Measurements from ENCODE around the gene LRRC4. TPM values are rescaled to one million over a fixed set of nuclear protein-coding genes. Genes with fewer than 3 reads are reported as not detected.

Gene LRRC4
- total RNA-seq, 2 experiments from 2014 or later: not detected

- H3K36me3 Mint-ChIP-seq (ENCODE audit: low read depth): peaks cover under 1% of the 10 kb centered on the region
- no peaks in the 10 kb centered on the region for H3K9me3 Mint-ChIP-seq
- DNase-seq: no peak
- H3K4me1 Mint-ChIP-seq: peaks cover 23% of the 10 kb centered on the region
- no peak overlapping the region for H3K4me3 Mint-ChIP-seq
- no peak overlapping the region for H3K27ac Mint-ChIP-seq
- CTCF ChIA-PET: no interaction called here
- POLR2A ChIA-PET: no interaction called here
- H3K27me3 Mint-ChIP-seq: no peaks in the 10 kb centered on the region
These were observed 22.8 kb upstream of the LRRC4 start for GRCh38 chr7:128053991-128054390.

DNA sequence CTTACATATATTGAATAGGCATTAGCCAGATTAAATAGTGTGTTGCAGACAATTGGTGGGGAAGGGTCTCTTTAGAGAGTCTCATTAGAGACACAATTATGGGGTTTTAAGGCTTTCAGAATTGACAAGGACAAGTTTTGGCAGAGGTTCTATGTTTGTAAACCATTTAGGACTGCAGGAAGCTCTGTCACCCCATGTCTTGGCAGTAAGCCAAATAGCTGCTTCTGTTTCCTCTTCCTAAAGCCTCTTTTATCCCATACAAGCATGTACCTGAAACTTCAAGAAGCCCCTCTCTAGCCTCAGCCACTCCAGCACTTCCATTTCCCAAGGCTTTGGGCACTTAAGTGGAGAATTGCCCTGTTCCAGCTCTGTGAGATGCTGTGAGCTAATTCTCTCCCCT lies 21.8 kb upstream of the LRRC4 start:
- peaks cover 3% of the 10 kb centered on the region for H3K36me3 Mint-ChIP-seq (ENCODE audit: low read depth)
- H3K27me3 Mint-ChIP-seq: no peaks in the 10 kb centered on the region
- DNase-seq: no peak
- no peak overlapping the region for H3K4me3 Mint-ChIP-seq
- ChIA-PET CTCF (no interaction called here), POLR2A (no interaction called here)
- no peaks in the 10 kb centered on the region for H3K9me3 Mint-ChIP-seq
- H3K27ac Mint-ChIP-seq: no peak overlapping the region
- peaks cover 15% of the 10 kb centered on the region for H3K4me1 Mint-ChIP-seq

DNA sequence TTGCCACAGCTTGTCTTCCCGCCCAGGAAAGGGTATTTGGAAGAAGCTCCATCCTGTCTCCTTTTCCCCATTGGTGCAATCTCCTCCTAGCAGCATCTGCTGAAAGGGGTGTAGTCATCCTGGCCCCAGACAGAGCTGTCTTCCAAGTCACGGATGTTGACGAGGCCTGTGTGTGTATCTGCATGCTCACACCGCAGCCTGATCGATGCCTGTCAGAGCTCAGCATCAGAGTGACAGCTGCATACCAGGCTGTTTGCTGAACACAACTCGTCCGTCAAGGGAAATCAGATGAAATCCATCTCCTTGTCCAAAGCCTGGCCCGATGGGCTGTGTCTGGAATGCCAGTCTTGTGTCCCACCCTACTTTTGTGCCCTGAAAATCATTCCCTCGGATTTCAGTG lies 21.2 kb upstream of the LRRC4 start:
- no peaks in the 10 kb centered on the region for H3K9me3 Mint-ChIP-seq
- peaks cover 11% of the 10 kb centered on the region for H3K4me1 Mint-ChIP-seq
- H3K36me3 Mint-ChIP-seq (ENCODE audit: low read depth): peaks cover 3% of the 10 kb centered on the region
- POLR2A ChIA-PET: no interaction called here
- no peak overlapping the region for H3K27ac Mint-ChIP-seq
- H3K4me3 Mint-ChIP-seq: no peak overlapping the region
- no peak for DNase-seq
- no peaks in the 10 kb centered on the region for H3K27me3 Mint-ChIP-seq
- CTCF ChIA-PET: no interaction called here

DNA sequence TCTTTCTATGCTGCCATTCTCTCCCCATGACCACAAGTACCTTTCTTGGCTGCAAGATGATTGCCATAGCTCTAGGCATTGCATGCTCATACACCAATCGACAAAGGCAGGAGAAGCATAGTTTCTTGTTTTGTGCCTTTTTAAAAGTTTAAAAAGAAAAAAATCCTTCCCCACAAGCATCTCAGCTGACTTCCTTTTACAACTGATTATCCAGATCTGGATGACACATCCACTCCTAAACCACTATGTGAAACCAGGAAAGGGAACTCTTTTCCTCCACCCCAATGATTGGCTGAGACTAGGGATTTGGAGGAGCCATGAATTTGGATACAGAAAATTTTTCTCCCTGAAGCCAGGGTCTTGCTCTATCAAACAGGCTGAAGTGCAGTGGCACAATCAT lies 14.5 kb upstream of the LRRC4 start:
- CTCF ChIA-PET: interaction anchor here (0.6 to 1.1 kb wide), 3 partner anchors 10 to 282 kb away, joined by 3 read pairs; no protein-coding TSS in a partner anchor
- no peaks in the 10 kb centered on the region for H3K27me3 Mint-ChIP-seq
- H3K27ac Mint-ChIP-seq: no peak overlapping the region
- H3K9me3 Mint-ChIP-seq: no peaks in the 10 kb centered on the region
- POLR2A ChIA-PET: no interaction called here
- H3K36me3 Mint-ChIP-seq (ENCODE audit: low read depth): peaks cover 5% of the 10 kb centered on the region
- H3K4me3 Mint-ChIP-seq: no peak overlapping the region
- H3K4me1 Mint-ChIP-seq: peaks cover 17% of the 10 kb centered on the region
- DNase-seq: no peak

DNA sequence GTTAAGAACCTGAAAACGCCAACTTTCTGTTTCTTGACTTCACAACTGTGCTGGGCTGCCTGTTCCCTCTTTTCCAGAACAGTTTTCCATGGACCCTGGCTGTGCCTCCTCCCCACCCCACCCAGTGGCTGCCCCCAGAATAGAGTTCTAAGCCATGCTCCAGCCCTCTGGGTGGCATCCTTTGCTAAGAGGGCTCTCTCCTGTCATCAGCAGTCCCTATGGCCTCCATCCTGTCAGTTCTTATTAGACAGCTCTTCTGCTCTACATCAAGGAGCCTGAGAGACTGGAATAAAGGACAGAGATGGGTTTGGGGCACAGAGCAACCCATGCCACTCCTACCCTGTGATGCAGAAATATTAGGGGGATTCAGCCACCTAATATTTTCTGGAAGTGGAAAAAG lies 13.9 kb upstream of the LRRC4 start:
- Mint-ChIP-seq H3K4me1 (peaks cover 17% of the 10 kb centered on the region), H3K27ac (no peak overlapping the region), H3K4me3 (no peak overlapping the region), H3K9me3 (no peaks in the 10 kb centered on the region), H3K27me3 (no peaks in the 10 kb centered on the region), H3K36me3 (ENCODE audit: low read depth) (peaks cover 5% of the 10 kb centered on the region)
- ChIA-PET CTCF (interaction anchor here (0.9 kb wide), 1 partner anchor 10 kb away, joined by 3 read pairs; no protein-coding TSS in a partner anchor), POLR2A (no interaction called here)
- no peak for DNase-seq

- H3K36me3 Mint-ChIP-seq (ENCODE audit: low read depth): peaks cover 5% of the 10 kb centered on the region
- H3K27me3 Mint-ChIP-seq: no peaks in the 10 kb centered on the region
- POLR2A ChIA-PET: no interaction called here
- no peak overlapping the region for H3K4me3 Mint-ChIP-seq
- peaks cover 17% of the 10 kb centered on the region for H3K4me1 Mint-ChIP-seq
- H3K27ac Mint-ChIP-seq: no peak overlapping the region
- DNase-seq: no peak
- H3K9me3 Mint-ChIP-seq: no peaks in the 10 kb centered on the region
- CTCF ChIA-PET: no interaction called here
These were observed 12.8 kb upstream of the LRRC4 start for GRCh38 chr7:128044064-128044463.

GRCh38 chr7:128042012-128042411 lies 10.8 kb upstream of the LRRC4 start:
- ChIA-PET POLR2A (interaction anchor here (1.0 kb wide), 1 partner anchor 16 kb away, joined by 3 read pairs; no protein-coding TSS in a partner anchor), CTCF (no interaction called here)
- Mint-ChIP-seq H3K27ac (no peak overlapping the region), H3K27me3 (no peaks in the 10 kb centered on the region), H3K4me1 (peaks cover 17% of the 10 kb centered on the region), H3K4me3 (no peak overlapping the region), H3K36me3 (ENCODE audit: low read depth) (peaks cover 2% of the 10 kb centered on the region), H3K9me3 (no peaks in the 10 kb centered on the region)
- no peak for DNase-seq

DNA sequence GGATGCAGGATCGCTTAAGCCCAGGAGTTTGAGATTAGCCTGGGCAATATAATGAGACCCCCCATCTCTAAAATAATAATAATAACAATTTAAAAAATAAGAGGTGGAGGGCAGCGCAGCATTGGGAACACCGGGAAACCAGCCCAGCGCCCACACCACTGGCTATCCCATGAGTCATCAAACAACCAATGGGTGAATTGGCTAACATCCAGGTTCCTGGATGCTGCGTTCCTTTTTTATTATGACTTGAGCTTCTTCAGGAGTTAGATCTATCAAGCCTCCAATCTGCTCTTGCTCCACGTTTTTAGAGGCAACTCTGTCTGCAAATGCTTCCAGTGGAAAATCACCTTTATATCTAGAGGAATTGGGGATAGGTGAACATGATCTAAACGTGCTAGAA lies 10.0 kb upstream of the LRRC4 start:
- no peak for DNase-seq
- Mint-ChIP-seq H3K4me1 (peaks cover 17% of the 10 kb centered on the region), H3K27ac (no peak overlapping the region), H3K36me3 (ENCODE audit: low read depth) (peaks cover 2% of the 10 kb centered on the region), H3K4me3 (no peak overlapping the region), H3K9me3 (no peaks in the 10 kb centered on the region), H3K27me3 (no peaks in the 10 kb centered on the region)
- CTCF ChIA-PET: no interaction called here
- POLR2A ChIA-PET: no interaction called here

DNA sequence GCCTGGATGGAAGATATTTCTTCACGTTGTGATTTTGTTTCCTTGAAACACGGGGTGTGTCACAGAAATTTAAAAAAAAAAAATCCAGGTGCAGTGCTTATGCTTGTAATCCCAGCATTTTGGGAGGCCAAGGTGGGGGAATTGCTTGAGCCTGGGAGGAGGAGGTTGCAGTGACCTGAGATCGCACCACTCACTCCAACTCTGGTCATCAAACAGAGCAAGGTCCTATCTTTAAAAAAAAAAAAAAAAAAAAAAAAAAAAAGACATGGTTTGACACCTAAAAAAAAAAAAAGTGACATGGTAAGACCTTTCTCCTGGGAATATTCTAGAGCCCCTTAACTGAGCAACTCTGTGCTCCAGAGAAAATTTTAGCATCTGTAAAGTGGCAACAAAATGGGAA lies 9.0 kb upstream of the LRRC4 start:
- Mint-ChIP-seq H3K4me1 (peaks cover 12% of the 10 kb centered on the region), H3K36me3 (ENCODE audit: low read depth) (peaks cover 2% of the 10 kb centered on the region), H3K27ac (no peak overlapping the region), H3K9me3 (no peaks in the 10 kb centered on the region), H3K4me3 (no peak overlapping the region), H3K27me3 (no peaks in the 10 kb centered on the region)
- DNase-seq: no peak
- CTCF ChIA-PET: no interaction called here
- POLR2A ChIA-PET: no interaction called here

DNA sequence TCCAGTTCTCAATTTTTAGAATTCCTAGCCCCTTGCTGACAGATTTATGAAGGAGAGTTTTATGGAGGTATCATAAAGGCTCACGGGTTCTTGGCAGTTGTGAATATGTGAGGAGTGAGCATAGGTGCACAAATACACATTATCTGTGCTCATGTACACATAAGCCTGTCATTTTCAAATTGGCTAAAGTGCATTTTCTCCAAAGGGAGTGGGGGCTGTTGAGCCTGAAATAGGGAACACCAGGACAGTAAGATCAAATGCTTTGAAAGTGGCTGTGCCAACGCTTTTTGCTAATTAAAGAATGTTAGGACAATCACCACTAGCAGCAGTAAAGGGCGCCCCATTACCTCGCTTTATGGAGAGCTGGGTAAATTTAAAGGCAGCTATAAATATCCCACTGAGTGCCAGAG lies 8.3 kb upstream of the LRRC4 start:
- peaks cover 7% of the 10 kb centered on the region for H3K4me1 Mint-ChIP-seq
- POLR2A ChIA-PET: no interaction called here
- CTCF ChIA-PET: no interaction called here
- peaks cover 1% of the 10 kb centered on the region for H3K36me3 Mint-ChIP-seq (ENCODE audit: low read depth)
- H3K4me3 Mint-ChIP-seq: no peak overlapping the region
- no peaks in the 10 kb centered on the region for H3K27me3 Mint-ChIP-seq
- H3K27ac Mint-ChIP-seq: no peak overlapping the region
- no peaks in the 10 kb centered on the region for H3K9me3 Mint-ChIP-seq
- DNase-seq: no peak

GRCh38 chr7:128037880-128038619 lies 6.8 kb upstream of the LRRC4 start:
- Mint-ChIP-seq H3K4me3 (no peak overlapping the region), H3K4me1 (peaks cover 2% of the 10 kb centered on the region), H3K36me3 (ENCODE audit: low read depth) (no peaks in the 10 kb centered on the region), H3K27ac (no peak overlapping the region), H3K27me3 (peaks cover 4% of the 10 kb centered on the region), H3K9me3 (no peaks in the 10 kb centered on the region)
- POLR2A ChIA-PET: no interaction called here
- no peak for DNase-seq
- CTCF ChIA-PET: no interaction called here

- no peaks in the 10 kb centered on the region for H3K36me3 Mint-ChIP-seq (ENCODE audit: low read depth)
- DNase-seq: no peak
- H3K4me1 Mint-ChIP-seq: peaks cover 4% of the 10 kb centered on the region
- H3K4me3 Mint-ChIP-seq: no peak overlapping the region
- ChIA-PET POLR2A (no interaction called here), CTCF (no interaction called here)
- no peak overlapping the region for H3K27ac Mint-ChIP-seq
- H3K9me3 Mint-ChIP-seq: no peaks in the 10 kb centered on the region
- H3K27me3 Mint-ChIP-seq: peaks cover 6% of the 10 kb centered on the region
These were observed 5.8 kb upstream of the LRRC4 start for GRCh38 chr7:128037081-128037480.

DNA sequence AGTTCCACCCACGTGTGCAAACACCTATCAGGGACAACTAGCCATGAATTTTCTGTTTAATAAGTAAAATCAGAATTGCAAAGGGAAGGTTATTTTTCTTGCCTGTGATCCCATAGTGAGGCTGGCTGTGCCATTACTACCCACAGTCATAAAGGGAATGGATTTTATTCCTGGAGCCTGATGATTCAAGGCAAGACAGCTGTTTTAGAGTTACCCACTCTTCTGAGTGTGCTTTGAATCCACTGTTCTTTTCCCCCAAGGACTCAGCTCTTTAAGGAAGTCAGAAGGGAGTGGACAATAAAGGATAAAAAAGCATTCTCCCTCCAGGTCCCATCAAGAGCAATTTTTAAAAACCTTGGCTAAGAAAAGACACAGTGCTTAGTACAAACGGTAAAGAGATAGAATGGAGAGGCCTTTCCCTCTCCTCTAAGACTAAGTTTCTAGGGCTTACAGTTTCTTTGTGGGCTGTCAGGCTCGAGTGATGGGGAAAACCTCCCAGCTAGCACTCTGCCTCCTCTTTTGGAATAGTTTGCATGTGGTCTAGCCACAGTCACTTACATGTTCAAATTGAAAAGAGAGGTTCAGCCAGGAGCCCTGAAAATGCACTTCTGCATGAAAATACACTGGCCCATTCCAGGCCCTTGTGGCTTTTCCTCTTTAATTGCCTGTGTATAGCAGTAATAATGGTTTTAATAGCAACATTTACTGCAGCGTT lies 5.1 kb upstream of the LRRC4 start:
- CTCF ChIA-PET: interaction anchor here (1.2 to 1.7 kb wide), 2 partner anchors 10 to 99 kb away, joined by 3 to 6 read pairs; no protein-coding TSS in a partner anchor
- POLR2A ChIA-PET: no interaction called here
- no peaks in the 10 kb centered on the region for H3K36me3 Mint-ChIP-seq (ENCODE audit: low read depth)
- DNase-seq: no peak
- H3K4me1 Mint-ChIP-seq: peaks cover 6% of the 10 kb centered on the region
- H3K9me3 Mint-ChIP-seq: no peaks in the 10 kb centered on the region
- H3K4me3 Mint-ChIP-seq: no peak overlapping the region
- H3K27me3 Mint-ChIP-seq: peaks cover 8% of the 10 kb centered on the region
- H3K27ac Mint-ChIP-seq: no peak overlapping the region

GRCh38 chr7:128035712-128036111 lies 4.5 kb upstream of the LRRC4 start:
- peaks cover under 1% of the 10 kb centered on the region for H3K36me3 Mint-ChIP-seq (ENCODE audit: low read depth)
- no peaks in the 10 kb centered on the region for H3K9me3 Mint-ChIP-seq
- H3K27ac Mint-ChIP-seq: no peak overlapping the region
- peaks cover 6% of the 10 kb centered on the region for H3K4me1 Mint-ChIP-seq
- DNase-seq: no peak
- no peak overlapping the region for H3K4me3 Mint-ChIP-seq
- POLR2A ChIA-PET: no interaction called here
- peaks cover 9% of the 10 kb centered on the region for H3K27me3 Mint-ChIP-seq
- CTCF ChIA-PET: interaction anchor here (1.2 to 1.7 kb wide), 3 partner anchors 11 to 174 kb away, joined by 3 to 8 read pairs (median 6); no protein-coding TSS in a partner anchor
